ENCODE data around the gene BBX. TPM values are rescaled to one million over a fixed set of nuclear protein-coding genes. Genes with fewer than 3 reads are reported as not detected.

BBX gene
- total RNA-seq, 1 donor = 97.6 TPM

GRCh38 chr3:107791450-107791849 lies 268.7 kb downstream of the BBX start:
- no peak for TF ChIP-seq CTCF (IDR thresholded peaks at IDR 0.05; ENCODE audit: insufficient read depth, low read depth, low read length)
- DNase-seq (ENCODE audit: low read depth) = no peak
- no peak overlapping the region for H3K4me3 ChIP-seq (ENCODE audit: low read depth, low read length)

GRCh38 chr3:107794664-107795443 lies 272.1 kb downstream of the BBX start:
- DNase-seq (ENCODE audit: low read depth) = peak; percentile 28
- TF ChIP-seq CTCF (IDR thresholded peaks at IDR 0.05; ENCODE audit: insufficient read depth, low read depth, low read length) = peak; percentile 36
- no peak overlapping the region for H3K4me3 ChIP-seq (ENCODE audit: low read depth, low read length)

- no peak for DNase-seq (ENCODE audit: low read depth)
Measured at GRCh38 chr3:107795514-107796094, 272.8 kb downstream of the BBX start.

GRCh38 chr3:107796791-107797190 lies 274.0 kb downstream of the BBX start:
- peak; percentile 90 for DNase-seq (ENCODE audit: low read depth)
- TF ChIP-seq CTCF (IDR thresholded peaks at IDR 0.05; ENCODE audit: insufficient read depth, low read depth, low read length) = no peak
- no peak overlapping the region for H3K4me3 ChIP-seq (ENCODE audit: low read depth, low read length)

More at GRCh38 chr3:107795514-107796094, 272.8 kb downstream of the BBX start:
- H3K4me3 ChIP-seq (ENCODE audit: low read depth, low read length) = no peak overlapping the region
- TF ChIP-seq CTCF (IDR thresholded peaks at IDR 0.05; ENCODE audit: insufficient read depth, low read depth, low read length) = no peak

GRCh38 chr3:107797586-107797985 lies 274.8 kb downstream of the BBX start:
- DNase-seq (ENCODE audit: low read depth) = no peak
- H3K4me3 ChIP-seq (ENCODE audit: low read depth, low read length) = no peak overlapping the region
- TF ChIP-seq CTCF (IDR thresholded peaks at IDR 0.05; ENCODE audit: insufficient read depth, low read depth, low read length) = no peak

- DNase-seq (ENCODE audit: low read depth) = peak; percentile 45
- no peak for TF ChIP-seq CTCF (IDR thresholded peaks at IDR 0.05; ENCODE audit: insufficient read depth, low read depth, low read length)
- no peak overlapping the region for H3K4me3 ChIP-seq (ENCODE audit: low read depth, low read length)
Measured at GRCh38 chr3:107798381-107798780, 275.6 kb downstream of the BBX start.
